Measurements from ENCODE around the gene PKN1. TPM values are rescaled to one million over a fixed set of nuclear protein-coding genes. Genes with fewer than 3 reads are reported as not detected.

Gene PKN1
- total and polyA plus RNA-seq, 2 experiments from 2014 or later: 47.2 to 128 TPM

DNA sequence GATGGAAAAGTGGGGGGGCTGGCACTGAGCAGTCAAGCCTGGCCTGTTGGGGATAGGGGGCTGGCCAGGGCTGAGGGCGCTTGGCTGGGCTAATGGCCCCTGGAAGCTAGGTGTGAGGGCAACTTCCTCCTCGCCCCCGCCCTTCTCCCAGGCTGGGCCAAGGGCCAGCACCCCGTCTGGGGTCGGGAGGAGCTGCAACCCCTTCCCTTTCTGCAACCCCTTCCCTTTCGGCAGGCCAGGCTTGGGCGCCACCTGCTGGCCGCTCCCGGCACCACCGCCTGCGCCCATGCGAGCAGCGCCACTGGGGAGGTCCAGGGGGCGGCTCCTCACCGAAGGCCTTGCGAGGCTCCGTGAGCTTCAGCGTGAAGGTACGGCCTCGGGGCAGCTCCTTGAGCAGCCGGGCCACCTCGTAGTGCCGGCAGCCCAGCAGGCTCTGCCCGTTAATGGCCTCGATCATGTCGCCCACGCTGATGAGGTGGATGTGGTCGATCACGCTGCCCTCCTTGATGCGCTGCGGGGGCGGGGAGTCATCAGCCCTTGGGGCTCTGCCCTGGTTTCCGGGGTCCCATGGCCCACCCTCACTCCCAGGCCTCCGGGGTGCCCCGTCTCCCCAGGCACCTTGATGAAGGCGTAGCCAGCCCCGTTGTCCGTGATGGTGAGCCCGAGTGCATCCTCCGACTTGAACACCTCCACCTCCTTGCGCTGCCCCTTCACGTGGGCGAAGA lies 47.0 kb downstream of the PKN1 start:
- Histone ChIP-seq H3K9ac (no peak overlapping the region), H3K36me3 (ENCODE audit: low read depth) (peaks cover 14% of the 10 kb centered on the region; the same call in 1 of the 2 replicates), H3F3A (ENCODE audit: insufficient read depth) (peaks cover 6% of the 10 kb centered on the region; the same call in 1 of the 2 replicates), H3K79me2 (ENCODE audit: insufficient read depth) (peaks cover 8% of the 10 kb centered on the region; the same call in 1 of the 2 replicates), H3K4me3 (no peak overlapping the region), H3K9me2 (ENCODE audit: insufficient read depth) (no peaks in the 10 kb centered on the region), H3K4me1 (ENCODE audit: insufficient read depth) (peaks cover 11% of the 10 kb centered on the region), H3K27me3 (replicated peaks; ENCODE audit: insufficient read depth) (no peaks in the 10 kb centered on the region), H3K27ac (no peak overlapping the region), H3K4me2 (ENCODE audit: unreplicated experiment) (no peak overlapping the region), H3K9me3 (ENCODE audit: low read depth) (no peaks in the 10 kb centered on the region), H4K20me1 (ENCODE audit: insufficient read depth) (no peaks in the 10 kb centered on the region), H2AFZ (no peak overlapping the region)
- 69% methylated on average over 38 to 43 of the region's 43 CpGs for WGBS, 2 experiments (ENCODE audit: low coverage in 1 of 2, low lambda C conversion rate in 2 of 2, missing lambda C conversion rate in 2 of 2)
- in situ Hi-C loops (cut with MboI): no loop called here
- no peak for DNase-seq
- TF ChIP-seq EZH2phosphoT487 (IDR thresholded peaks at IDR 0.05; ENCODE audit: insufficient read depth, low read depth) (no peak), EZH2 (IDR thresholded peaks at IDR 0.05; ENCODE audit: insufficient read depth, poor library complexity, severe bottlenecking) (no peak)

DNA sequence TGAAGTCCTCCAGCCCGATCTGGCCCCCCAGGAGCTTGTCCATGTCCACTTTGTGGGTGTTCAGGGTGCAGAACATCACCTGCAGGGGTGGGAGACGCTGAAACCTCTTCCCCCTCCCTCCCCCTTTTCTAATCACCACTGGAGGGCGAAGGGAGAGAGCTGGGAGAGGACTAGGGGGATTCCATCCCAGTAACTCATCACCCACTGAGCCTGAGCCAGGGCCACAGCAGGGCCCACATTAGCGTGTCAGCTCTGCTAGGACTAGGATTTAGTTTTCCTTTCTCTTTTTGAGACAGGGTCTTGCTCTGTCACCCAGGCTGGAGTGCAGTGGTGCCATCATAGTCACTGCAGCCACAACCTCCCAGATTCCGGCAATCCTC lies 47.6 kb downstream of the PKN1 start:
- H3K27ac ChIP-seq: no peak overlapping the region
- no peak overlapping the region for H2AFZ ChIP-seq
- H3K9ac ChIP-seq: no peak overlapping the region
- no peaks in the 10 kb centered on the region for H4K20me1 ChIP-seq (ENCODE audit: insufficient read depth)
- H3K27me3 ChIP-seq (replicated peaks; ENCODE audit: insufficient read depth): no peaks in the 10 kb centered on the region
- 84 to 88% methylated on average over 5 of the region's 5 CpGs for WGBS, 2 experiments (ENCODE audit: low coverage in 1 of 2, low lambda C conversion rate in 2 of 2, missing lambda C conversion rate in 2 of 2)
- peak; percentile 33 for DNase-seq
- H3K79me2 ChIP-seq (ENCODE audit: insufficient read depth): peaks cover 11% of the 10 kb centered on the region
- H3K4me3 ChIP-seq: no peak overlapping the region
- peaks cover 6% of the 10 kb centered on the region; the same call in 1 of the 2 replicates for H3F3A ChIP-seq (ENCODE audit: insufficient read depth)
- H3K9me3 ChIP-seq (ENCODE audit: low read depth): no peaks in the 10 kb centered on the region
- peaks cover 14% of the 10 kb centered on the region; the same call in 1 of the 2 replicates for H3K36me3 ChIP-seq (ENCODE audit: low read depth)
- no peaks in the 10 kb centered on the region for H3K9me2 ChIP-seq (ENCODE audit: insufficient read depth)
- in situ Hi-C loops (cut with MboI): no loop called here
- peaks cover 6% of the 10 kb centered on the region for H3K4me1 ChIP-seq (ENCODE audit: insufficient read depth)
- TF ChIP-seq EZH2phosphoT487 (IDR thresholded peaks at IDR 0.05; ENCODE audit: insufficient read depth, low read depth) (no peak), EZH2 (IDR thresholded peaks at IDR 0.05; ENCODE audit: insufficient read depth, poor library complexity, severe bottlenecking) (no peak)
- no peak overlapping the region for H3K4me2 ChIP-seq (ENCODE audit: unreplicated experiment)

DNA sequence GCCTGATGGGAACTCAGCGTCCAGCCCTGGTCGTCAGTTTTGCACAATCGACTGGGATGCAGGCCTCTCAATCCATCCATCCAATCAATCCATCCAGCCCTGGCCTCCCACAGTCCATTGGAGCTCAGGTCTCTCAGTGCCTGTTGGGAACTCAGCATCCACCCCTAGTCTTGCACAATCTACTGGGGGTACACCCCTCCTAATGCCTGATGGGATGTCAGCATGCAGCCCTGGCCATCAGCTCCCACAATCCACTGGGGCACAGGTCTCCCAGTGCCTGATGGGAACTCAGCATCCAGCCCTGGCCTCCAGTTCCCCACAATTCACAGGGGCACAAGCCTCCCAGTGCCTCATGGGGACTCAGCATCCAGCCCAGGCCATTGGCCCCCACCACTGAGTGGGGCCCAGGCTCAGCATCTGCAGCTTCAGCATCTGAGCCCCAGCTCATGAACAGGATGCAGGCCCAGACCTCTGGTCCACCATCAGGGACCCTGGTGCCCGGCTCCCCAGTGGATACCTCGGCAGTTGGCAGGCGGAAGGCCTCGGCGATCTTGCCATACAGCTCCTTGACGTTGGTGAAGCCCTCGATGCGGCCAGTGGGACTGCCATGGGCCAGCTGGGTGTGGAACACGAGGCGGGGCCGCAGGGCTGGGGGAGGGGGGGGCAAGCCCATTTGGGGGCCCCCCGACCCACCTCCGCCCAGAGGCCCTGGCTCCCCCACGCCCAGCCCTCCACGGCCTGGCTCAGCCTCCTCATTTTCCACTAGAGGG lies 49.3 kb downstream of the PKN1 start:
- 95 to 98% methylated on average over 10 to 18 of the region's 18 CpGs for WGBS, 2 experiments (ENCODE audit: low coverage in 1 of 2, low lambda C conversion rate in 2 of 2, missing lambda C conversion rate in 2 of 2)
- H2AFZ ChIP-seq: no peak overlapping the region
- no peaks in the 10 kb centered on the region for H3K9me3 ChIP-seq (ENCODE audit: low read depth)
- H3K4me1 ChIP-seq (ENCODE audit: insufficient read depth): 0 out of 2 replicates have a peak, but pooled peaks cover 2% of the 10 kb centered on the region
- H3K4me2 ChIP-seq (ENCODE audit: unreplicated experiment): no peak overlapping the region
- H3K9me2 ChIP-seq (ENCODE audit: insufficient read depth): no peaks in the 10 kb centered on the region
- no peak overlapping the region for H3K4me3 ChIP-seq
- H3K79me2 ChIP-seq (ENCODE audit: insufficient read depth): peaks cover 25% of the 10 kb centered on the region
- H3K27ac ChIP-seq: no peak overlapping the region
- in situ Hi-C loops (cut with MboI): no loop called here
- TF ChIP-seq EZH2 (IDR thresholded peaks at IDR 0.05; ENCODE audit: insufficient read depth, poor library complexity, severe bottlenecking): no peak
- no peak for TF ChIP-seq EZH2phosphoT487 (IDR thresholded peaks at IDR 0.05; ENCODE audit: insufficient read depth, low read depth)
- H3F3A ChIP-seq (ENCODE audit: insufficient read depth): peaks cover 10% of the 10 kb centered on the region; the same call in 1 of the 2 replicates
- H3K36me3 ChIP-seq (ENCODE audit: low read depth): peaks cover 22% of the 10 kb centered on the region; the same call in 1 of the 2 replicates
- H3K9ac ChIP-seq: no peak overlapping the region
- no peak for DNase-seq
- no peaks in the 10 kb centered on the region for H4K20me1 ChIP-seq (ENCODE audit: insufficient read depth)
- no peaks in the 10 kb centered on the region for H3K27me3 ChIP-seq (replicated peaks; ENCODE audit: insufficient read depth)

DNA sequence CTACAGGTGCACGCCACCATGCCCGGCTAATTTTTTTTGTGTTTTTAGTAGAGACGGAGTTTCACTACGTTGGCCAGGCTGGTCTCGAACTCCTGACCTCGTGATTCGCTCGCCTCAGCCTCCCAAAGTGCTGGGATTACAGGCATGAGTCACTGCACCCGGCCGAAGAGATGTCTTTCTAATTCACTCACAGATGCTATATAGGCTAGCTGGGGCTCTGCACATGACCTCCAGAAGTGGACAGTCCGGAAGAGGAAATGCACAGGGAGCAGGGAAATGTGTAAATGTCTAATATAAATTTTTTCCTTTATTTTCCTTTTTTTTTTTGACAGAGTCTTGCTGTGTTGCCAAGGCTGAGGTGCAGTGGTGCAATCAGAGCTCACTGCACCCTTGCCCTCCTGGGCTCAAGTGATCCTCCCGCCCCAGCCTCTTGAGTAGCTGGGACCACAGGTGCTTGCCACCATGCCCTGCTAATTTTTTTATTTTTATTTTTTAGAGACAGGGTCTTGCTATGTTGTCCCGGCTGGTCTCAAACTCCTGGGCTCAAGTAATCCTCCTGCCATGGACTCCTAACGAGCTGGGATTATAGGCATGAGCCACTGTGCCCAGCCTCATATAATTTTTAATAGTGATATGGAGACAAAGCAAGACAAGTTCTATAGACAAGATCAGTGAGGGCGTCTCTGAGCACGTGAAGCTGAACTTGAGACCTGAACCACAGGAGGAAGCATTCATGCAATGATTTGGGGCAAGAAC lies 54.4 kb downstream of the PKN1 start:
- TF ChIP-seq EZH2 (IDR thresholded peaks at IDR 0.05; ENCODE audit: insufficient read depth, poor library complexity, severe bottlenecking) (no peak), EZH2phosphoT487 (IDR thresholded peaks at IDR 0.05; ENCODE audit: insufficient read depth, low read depth) (no peak)
- no peak for DNase-seq
- in situ Hi-C loops (cut with MboI): no loop called here
- Histone ChIP-seq H3F3A (ENCODE audit: insufficient read depth) (peaks cover 4% of the 10 kb centered on the region; the same call in 1 of the 2 replicates), H3K9me3 (ENCODE audit: low read depth) (no peaks in the 10 kb centered on the region), H3K36me3 (ENCODE audit: low read depth) (peaks cover 8% of the 10 kb centered on the region; the same call in 1 of the 2 replicates), H3K79me2 (ENCODE audit: insufficient read depth) (peaks cover 63% of the 10 kb centered on the region), H4K20me1 (ENCODE audit: insufficient read depth) (no peaks in the 10 kb centered on the region), H3K4me3 (no peak overlapping the region), H3K27me3 (replicated peaks; ENCODE audit: insufficient read depth) (no peaks in the 10 kb centered on the region), H3K9me2 (ENCODE audit: insufficient read depth) (no peaks in the 10 kb centered on the region), H2AFZ (no peak overlapping the region), H3K9ac (no peak overlapping the region), H3K4me1 (ENCODE audit: insufficient read depth) (no peaks in the 10 kb centered on the region), H3K27ac (no peak overlapping the region), H3K4me2 (ENCODE audit: unreplicated experiment) (no peak overlapping the region)
- WGBS, 2 experiments (ENCODE audit: low coverage in 1 of 2, low lambda C conversion rate in 2 of 2, missing lambda C conversion rate in 2 of 2): 79 to 81% methylated on average over 16 of the region's 16 CpGs

All from GM23248 (cell line).